NCI-H345 (cell line): ENCODE results near the gene RNF217.
"Not testable (repeated sequence)": the region's sequence is repeated elsewhere in the genome, so short reads cannot be mapped to it uniquely, and the experiment has no call there.

ENCODE experiments used
- DNase-seq: peaks from one replicate; lab custom pipeline; 2025; lab: John Stamatoyannopoulos, UW

Gene RNF217

GRCh38 chr6:124961777-124962638 is at the start of gene RNF217:
RNF217 (plus strand) TSS chr6:124962437; CDS start chr6:124962545, 108 bp downstream.
- DNase-seq = peak; percentile 64

DNA sequence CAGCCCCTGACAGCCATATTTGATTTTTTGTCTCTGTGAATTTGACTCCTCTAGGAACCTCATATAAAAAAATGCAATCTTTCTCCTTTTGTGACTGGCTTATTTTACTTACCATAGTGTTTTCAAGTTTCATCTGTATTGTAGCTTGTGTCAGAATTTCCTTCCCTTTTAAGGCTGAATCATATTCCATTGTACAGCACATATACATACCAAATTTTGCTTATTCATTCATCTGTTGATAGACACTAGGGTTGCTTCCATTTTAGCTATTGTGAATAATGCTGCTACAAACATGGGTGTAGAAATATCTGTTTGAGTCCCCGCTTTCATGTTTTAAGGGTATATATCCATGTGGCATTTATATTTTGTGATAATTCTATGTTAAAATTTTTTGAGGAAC is 49.2 kb upstream of the RNF217 start:
- no peak for DNase-seq

- no peak for DNase-seq
Measured at GRCh38 chr6:124917769-124918168, 44.5 kb upstream of the RNF217 start.

DNA sequence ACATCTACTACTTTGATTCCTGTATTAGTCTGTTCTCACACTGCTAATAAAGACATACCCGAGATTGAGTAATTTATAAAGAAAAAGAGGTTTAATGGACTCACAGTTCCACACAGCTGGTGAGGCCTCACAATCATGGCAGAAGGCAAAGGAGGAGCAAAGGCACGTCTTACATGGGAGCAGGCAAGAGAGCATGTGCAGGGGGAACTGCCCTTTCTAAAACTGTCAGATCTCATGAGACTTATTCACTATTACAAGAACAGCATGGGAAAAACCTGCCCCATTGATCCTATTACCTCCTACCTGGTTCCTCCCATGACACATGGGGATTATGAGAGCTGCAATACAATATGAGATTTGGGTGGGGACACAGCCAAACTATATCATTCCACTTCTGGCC is 42.5 kb upstream of the RNF217 start:
- DNase-seq = not testable (repeated sequence)

DNA sequence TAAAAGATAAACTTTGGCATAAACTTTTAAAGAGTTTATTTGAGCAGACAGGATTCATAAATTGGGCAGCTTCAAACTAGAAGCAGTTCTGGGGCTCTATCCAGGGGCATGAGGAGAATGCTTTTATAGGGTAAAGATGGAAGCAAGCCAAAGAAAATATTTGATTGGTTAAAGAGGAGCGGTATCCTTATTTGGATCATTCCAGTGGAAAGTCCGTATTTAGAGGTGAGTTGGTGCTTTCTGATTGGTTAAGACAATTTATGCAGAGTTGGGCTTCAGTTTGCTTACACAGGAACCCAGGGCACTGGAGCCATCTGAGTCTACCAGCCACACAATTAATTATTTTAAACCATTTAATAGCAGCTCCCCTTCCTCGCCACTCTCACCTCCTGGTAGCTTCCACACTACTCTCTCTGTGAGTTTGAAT is 37.9 kb upstream of the RNF217 start:
- DNase-seq = no peak

DNA sequence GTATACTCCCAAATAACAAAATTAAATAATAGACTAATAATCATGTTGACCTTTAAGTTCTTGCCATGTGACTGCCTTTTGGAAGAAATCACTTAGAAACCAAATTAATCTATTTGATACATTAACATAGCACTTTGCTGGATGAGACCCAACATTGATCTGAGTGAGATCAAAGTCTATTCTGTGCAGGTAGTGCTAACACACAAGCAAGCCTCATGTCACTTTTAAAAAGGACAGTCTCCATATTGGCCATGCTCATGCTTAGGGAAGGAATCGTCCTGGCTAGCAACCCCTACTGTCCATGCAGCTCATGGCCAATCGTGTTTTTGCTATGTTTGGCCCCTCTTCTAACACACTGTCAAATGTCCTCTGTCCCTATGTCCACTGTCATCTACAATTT is 35.8 kb upstream of the RNF217 start:
- no peak for DNase-seq

- no peak for DNase-seq
Measured at GRCh38 chr6:124927806-124928205, 34.4 kb upstream of the RNF217 start.

DNA sequence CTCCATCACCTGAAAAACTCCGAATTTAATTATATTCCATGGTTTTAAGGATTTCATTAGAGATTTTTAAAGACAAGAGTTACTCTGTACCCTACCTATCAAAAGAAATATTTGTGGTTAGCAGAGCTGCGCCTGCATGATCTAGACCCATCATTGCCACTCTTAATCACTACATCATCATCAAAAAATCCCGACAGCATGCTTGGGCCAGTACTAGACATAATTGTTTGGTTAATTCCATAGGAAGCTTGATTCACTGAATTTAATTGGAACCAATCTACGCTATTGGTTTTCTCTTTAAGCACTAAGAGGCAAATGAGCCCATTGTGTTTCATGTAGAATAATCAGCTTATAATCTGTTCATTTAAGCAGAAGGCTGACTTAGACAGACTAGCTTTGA is 33.4 kb upstream of the RNF217 start:
- no peak for DNase-seq

DNA sequence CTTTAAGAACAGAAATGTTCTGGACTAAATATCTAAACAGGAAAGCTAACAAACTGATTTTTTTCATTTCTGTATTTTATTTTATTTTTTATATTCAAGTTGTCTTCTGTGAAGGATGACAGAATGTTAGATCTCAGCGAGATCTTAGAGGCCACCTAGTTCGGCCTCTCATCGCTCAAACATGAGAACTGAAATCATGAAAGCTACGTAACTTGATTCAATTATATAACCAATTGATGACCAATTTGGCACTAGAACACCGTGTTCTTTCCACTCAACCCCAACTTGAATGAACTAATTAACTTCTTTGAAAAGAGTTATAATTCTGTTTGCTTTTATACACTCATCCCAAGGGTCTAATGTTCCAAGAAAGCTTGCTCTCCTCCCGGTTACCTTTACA is 24.6 kb upstream of the RNF217 start:
- DNase-seq = no peak

GRCh38 chr6:124941259-124941658 is 21.0 kb upstream of the RNF217 start:
- no peak for DNase-seq

DNA sequence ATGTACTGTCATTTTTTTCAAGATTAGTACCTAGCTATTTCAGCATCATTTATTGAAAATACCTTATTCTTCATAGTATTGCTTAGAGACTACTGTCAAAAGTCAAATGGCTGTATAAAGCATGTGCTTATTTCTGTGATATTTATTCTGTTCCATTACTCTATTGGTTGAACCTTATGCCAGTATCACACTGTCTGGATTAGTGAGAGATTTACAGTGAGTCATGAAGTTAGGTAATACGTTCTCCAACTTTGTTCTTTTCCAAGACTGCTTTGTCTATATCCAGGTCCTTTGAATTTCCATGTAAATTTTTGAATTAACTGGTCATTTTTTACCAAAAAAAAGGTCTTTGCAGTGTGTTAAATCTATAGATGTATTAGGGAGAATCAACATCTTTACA is 18.6 kb upstream of the RNF217 start:
- no peak for DNase-seq

DNA sequence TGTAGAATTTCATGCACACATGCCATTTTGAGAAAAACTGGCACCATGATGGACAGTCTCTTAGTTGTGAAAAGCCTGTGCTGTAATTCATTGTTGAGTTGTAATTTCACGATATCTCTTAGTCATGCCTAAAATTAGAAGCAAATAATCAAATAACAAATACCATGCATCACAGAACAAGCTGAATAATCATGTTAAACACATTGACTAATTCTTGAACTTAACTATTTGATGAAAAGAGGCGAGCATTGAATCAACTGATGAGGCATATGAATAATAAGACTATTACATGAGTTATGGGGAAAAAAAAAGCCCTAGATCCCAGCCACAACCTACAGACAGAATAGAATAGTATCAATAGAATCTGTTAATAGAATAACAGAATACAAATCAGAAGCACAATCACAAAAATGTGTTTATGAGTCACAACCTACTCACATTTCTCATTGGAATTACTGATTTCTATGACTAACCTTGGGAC is 14.2 kb upstream of the RNF217 start:
- no peak for DNase-seq

- no peak for DNase-seq
Measured at GRCh38 chr6:124949706-124950105, 12.5 kb upstream of the RNF217 start.

DNA sequence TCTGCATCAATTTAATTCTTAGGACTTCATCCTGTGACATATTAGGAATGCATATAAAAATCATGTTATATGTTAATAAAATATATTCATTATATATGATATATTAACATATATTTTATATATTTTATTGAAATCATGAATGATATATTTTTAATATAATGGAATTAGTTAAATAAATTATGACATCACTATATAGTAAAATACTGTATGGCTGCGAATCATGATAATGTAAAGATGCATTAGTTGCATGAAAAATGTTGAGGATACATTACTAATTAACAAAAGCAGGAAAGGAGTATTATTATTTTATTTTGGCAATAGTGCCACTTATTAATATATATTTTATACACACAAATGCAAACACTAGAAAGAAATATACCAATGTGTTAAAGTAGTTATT is 8.4 kb upstream of the RNF217 start:
- DNase-seq = no peak

DNA sequence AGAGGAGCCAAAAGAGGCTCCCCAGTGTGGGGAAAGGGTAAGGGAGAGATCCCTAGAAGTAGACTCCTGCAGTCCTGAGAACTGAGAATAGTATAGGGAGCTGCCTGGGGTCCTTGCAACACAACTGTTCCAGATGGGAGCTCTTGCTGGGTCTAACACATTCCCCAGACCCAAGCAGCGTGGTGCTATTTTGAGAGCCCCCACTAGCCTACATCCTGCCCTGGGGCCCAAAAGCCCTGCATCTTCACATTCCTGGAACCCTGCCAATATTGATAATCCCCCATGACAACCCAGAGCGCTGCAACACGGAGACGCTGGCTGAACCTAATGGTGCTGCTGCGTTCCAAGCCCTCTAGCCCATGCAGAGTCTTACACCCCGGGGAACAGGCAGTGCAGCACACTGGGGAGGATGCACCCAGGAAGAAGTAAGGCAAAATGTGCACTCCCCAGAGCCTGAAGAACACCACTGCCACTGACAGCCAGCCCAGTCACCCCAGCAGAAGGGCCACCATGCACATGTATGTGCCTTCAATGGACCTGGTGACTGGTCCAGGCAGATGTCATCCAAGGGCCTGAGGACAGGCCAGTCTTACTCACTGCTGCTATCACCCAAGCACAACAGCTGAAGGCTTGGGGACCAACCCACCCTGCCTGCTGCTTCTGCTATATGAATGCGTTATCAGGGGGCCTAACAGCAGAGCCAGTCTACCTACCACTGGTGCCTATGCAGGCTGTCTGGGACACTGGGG is 7.0 kb upstream of the RNF217 start:
- no peak for DNase-seq

GRCh38 chr6:124956018-124956417 is 6.2 kb upstream of the RNF217 start:
- peak; percentile 66 for DNase-seq

DNA sequence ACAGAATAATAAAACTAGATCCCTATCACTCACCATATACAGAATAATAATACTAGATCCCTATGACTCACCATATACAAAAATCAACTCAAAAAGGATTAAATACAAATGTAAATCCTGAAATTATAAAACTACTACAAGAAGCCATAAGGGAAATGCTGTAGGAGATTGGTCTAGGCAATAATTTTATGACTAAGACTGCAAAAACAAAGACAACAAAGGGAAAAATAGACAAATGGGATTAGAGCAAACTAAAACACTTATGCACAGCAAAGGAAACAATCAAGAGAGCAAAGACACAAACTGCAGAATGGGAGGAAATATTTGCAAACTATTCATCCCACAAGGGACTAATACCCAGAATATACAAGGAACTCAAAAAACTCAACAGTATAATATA is 4.1 kb upstream of the RNF217 start:
- no peak for DNase-seq

- no peak for DNase-seq
Measured at GRCh38 chr6:124958759-124959354, 3.4 kb upstream of the RNF217 start.

DNA sequence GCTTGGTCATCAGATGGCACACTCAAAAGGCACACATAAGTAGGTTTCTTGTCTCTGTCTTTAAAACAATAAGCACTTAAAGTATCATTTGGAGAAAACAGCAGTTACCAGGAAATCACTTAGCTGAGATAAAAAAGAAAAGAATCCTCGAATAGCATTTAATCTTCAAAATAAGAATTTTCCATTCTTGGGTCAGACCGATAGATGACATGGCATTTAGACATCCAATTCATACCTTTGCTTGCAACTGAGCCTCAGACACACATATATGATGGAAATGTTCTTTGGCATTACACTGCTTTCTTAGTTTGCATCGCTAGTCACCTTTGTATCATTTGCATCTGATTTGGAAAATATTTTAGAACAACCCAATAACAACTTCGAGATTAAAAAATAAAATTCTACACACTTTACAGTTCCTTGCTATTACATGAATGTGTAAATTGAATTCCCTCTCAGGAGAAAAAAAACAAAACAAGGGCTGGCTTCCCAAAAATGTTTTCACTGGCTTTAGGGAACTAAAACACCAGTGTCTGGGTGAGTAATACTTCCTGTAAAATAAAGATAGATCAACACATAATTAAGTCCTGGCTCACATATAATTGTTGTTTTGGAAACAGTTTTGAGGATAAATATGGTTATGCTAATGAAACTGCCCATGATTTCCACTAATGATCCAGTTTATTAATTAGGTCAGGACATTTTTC is 1.3 kb upstream of the RNF217 start:
- DNase-seq = no peak

- no peak for DNase-seq
Measured at GRCh38 chr6:124961464-124961776, 817 bp upstream of the RNF217 start.

- peak; percentile 58 for DNase-seq
Measured at GRCh38 chr6:124962639-124963415, 590 bp downstream of the RNF217 start.

- DNase-seq = peak; percentile 56
Measured at GRCh38 chr6:124963416-124963785, 1.2 kb downstream of the RNF217 start.
